ENCODE results near the gene TBC1D32.

DNA sequence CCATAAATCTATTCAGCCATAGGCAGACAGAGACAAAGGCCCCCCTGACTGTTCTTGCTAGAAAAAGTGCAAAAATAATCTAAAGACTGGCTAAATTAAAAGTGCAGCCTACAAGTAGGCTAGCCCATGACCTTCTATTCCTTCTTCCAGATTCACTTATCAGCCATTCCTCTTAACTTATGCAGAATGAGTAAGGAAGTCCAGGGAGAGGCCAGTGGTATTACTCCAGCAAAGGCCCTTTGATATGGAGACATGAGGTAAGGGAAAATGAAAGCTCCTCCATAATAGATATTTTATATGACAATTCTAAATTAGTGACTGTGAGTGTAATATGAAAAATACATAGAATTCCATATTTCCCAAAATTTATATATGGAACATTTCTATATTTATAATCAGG lies 199.4 kb downstream of the TBC1D32 start:
- TF ChIP-seq POLR2A (IDR thresholded peaks at IDR 0.05; ENCODE audit: low read length), result no peak
- no peak for TF ChIP-seq GATA1 (IDR thresholded peaks at IDR 0.05; ENCODE audit: low read depth, low read length)
